IPS-15b (cell line): ENCODE data around the gene TBXAS1.

Experiments
- H3K27me3 ChIP-seq: one replicate; pipeline ENCODE4 v1.6.1; 2013; ENCODE audit warnings: low read length; ENCODE audit not compliant: control insufficient read depth, insufficient read depth
- H3K36me3 ChIP-seq: one replicate; pipeline ENCODE4 v1.6.1; 2013; ENCODE audit warnings: low read length; ENCODE audit not compliant: control insufficient read depth, insufficient read depth
- H3K4me1 ChIP-seq: one replicate; pipeline ENCODE4 v1.6.1; 2013; ENCODE audit warnings: mild to moderate bottlenecking, low read length; ENCODE audit not compliant: control insufficient read depth, insufficient read depth
- H3K4me3 ChIP-seq: one replicate; pipeline ENCODE4 v1.5.1; 2013; ENCODE audit warnings: low read depth, low read length
- H3K9ac ChIP-seq: one replicate; pipeline ENCODE4 v1.6.1; 2013; ENCODE audit warnings: low read depth, mild to moderate bottlenecking, low read length
- H3K9me3 ChIP-seq: one replicate; pipeline ENCODE4 v1.6.1; 2013; ENCODE audit warnings: mild to moderate bottlenecking, low read length; ENCODE audit not compliant: control insufficient read depth, insufficient read depth

Gene TBXAS1

GRCh38 chr7:140019172-140019571 is 190.1 kb downstream of the TBXAS1 start:
- Histone ChIP-seq H3K27me3 (no peaks in the 10 kb centered on the region), H3K9ac (no peak overlapping the region)

GRCh38 chr7:140019606-140020005 is 190.5 kb downstream of the TBXAS1 start:
- no peak overlapping the region for H3K4me3 ChIP-seq

More at GRCh38 chr7:140019172-140019571, 190.1 kb downstream of the TBXAS1 start:
- no peaks in the 10 kb centered on the region for H3K4me1 ChIP-seq
- H3K36me3 ChIP-seq, result no peaks in the 10 kb centered on the region
- no peaks in the 10 kb centered on the region for H3K9me3 ChIP-seq
- no peak overlapping the region for H3K4me3 ChIP-seq

GRCh38 chr7:140021603-140022002 is 192.5 kb downstream of the TBXAS1 start:
- H3K9ac ChIP-seq, result no peak overlapping the region
- H3K9me3 ChIP-seq, result no peaks in the 10 kb centered on the region
- H3K4me3 ChIP-seq, result no peak overlapping the region
- H3K4me1 ChIP-seq, result no peaks in the 10 kb centered on the region
- H3K36me3 ChIP-seq, result no peaks in the 10 kb centered on the region
- no peaks in the 10 kb centered on the region for H3K27me3 ChIP-seq

More at GRCh38 chr7:140019606-140020005, 190.5 kb downstream of the TBXAS1 start:
- Histone ChIP-seq H3K27me3 (no peaks in the 10 kb centered on the region), H3K9ac (no peak overlapping the region), H3K4me1 (no peaks in the 10 kb centered on the region), H3K36me3 (no peaks in the 10 kb centered on the region), H3K9me3 (no peaks in the 10 kb centered on the region)

- Histone ChIP-seq H3K36me3 (peaks cover 5% of the 10 kb centered on the region), H3K9me3 (no peaks in the 10 kb centered on the region), H3K27me3 (no peaks in the 10 kb centered on the region), H3K4me1 (no peaks in the 10 kb centered on the region), H3K4me3 (no peak overlapping the region), H3K9ac (no peak overlapping the region)
Measured at GRCh38 chr7:140022582-140023211, 193.6 kb downstream of the TBXAS1 start.

GRCh38 chr7:140023728-140024127 is 194.7 kb downstream of the TBXAS1 start:
- no peak overlapping the region for H3K4me3 ChIP-seq
- H3K4me1 ChIP-seq, result no peaks in the 10 kb centered on the region
- peaks cover 5% of the 10 kb centered on the region for H3K36me3 ChIP-seq
- no peaks in the 10 kb centered on the region for H3K27me3 ChIP-seq
- H3K9ac ChIP-seq, result no peak overlapping the region
- H3K9me3 ChIP-seq, result no peaks in the 10 kb centered on the region

- no peak overlapping the region for H3K4me3 ChIP-seq
- H3K4me1 ChIP-seq, result no peaks in the 10 kb centered on the region
- H3K36me3 ChIP-seq, result peaks cover 5% of the 10 kb centered on the region
- H3K27me3 ChIP-seq, result no peaks in the 10 kb centered on the region
- no peak overlapping the region for H3K9ac ChIP-seq
- no peaks in the 10 kb centered on the region for H3K9me3 ChIP-seq
Measured at GRCh38 chr7:140024585-140024984, 195.5 kb downstream of the TBXAS1 start.

- Histone ChIP-seq H3K4me3 (no peak overlapping the region), H3K4me1 (no peaks in the 10 kb centered on the region), H3K9ac (no peak overlapping the region), H3K9me3 (no peaks in the 10 kb centered on the region), H3K27me3 (no peaks in the 10 kb centered on the region), H3K36me3 (peaks cover 5% of the 10 kb centered on the region)
Measured at GRCh38 chr7:140025241-140025640, 196.2 kb downstream of the TBXAS1 start.

- Histone ChIP-seq H3K9ac (no peak overlapping the region), H3K36me3 (peaks cover 5% of the 10 kb centered on the region), H3K4me3 (no peak overlapping the region), H3K9me3 (no peaks in the 10 kb centered on the region), H3K4me1 (no peaks in the 10 kb centered on the region), H3K27me3 (no peaks in the 10 kb centered on the region)
Measured at GRCh38 chr7:140025814-140026433, 196.9 kb downstream of the TBXAS1 start.

- H3K27me3 ChIP-seq, result no peaks in the 10 kb centered on the region
- H3K9me3 ChIP-seq, result no peaks in the 10 kb centered on the region
- H3K36me3 ChIP-seq, result peaks cover 5% of the 10 kb centered on the region
- H3K4me1 ChIP-seq, result no peaks in the 10 kb centered on the region
- no peak overlapping the region for H3K9ac ChIP-seq
- H3K4me3 ChIP-seq, result no peak overlapping the region
Measured at GRCh38 chr7:140026935-140027334, 197.9 kb downstream of the TBXAS1 start.

GRCh38 chr7:140027858-140028257 is 198.8 kb downstream of the TBXAS1 start:
- no peaks in the 10 kb centered on the region for H3K9me3 ChIP-seq
- peaks cover 5% of the 10 kb centered on the region for H3K36me3 ChIP-seq
- no peaks in the 10 kb centered on the region for H3K4me1 ChIP-seq
- no peak overlapping the region for H3K4me3 ChIP-seq
- H3K9ac ChIP-seq, result no peak overlapping the region
- H3K27me3 ChIP-seq, result no peaks in the 10 kb centered on the region

- Histone ChIP-seq H3K9ac (no peak overlapping the region), H3K4me3 (no peak overlapping the region), H3K4me1 (no peaks in the 10 kb centered on the region), H3K36me3 (peaks cover 5% of the 10 kb centered on the region), H3K27me3 (no peaks in the 10 kb centered on the region), H3K9me3 (no peaks in the 10 kb centered on the region)
Measured at GRCh38 chr7:140028311-140028710, 199.2 kb downstream of the TBXAS1 start.

GRCh38 chr7:140029072-140029471 is 200.0 kb downstream of the TBXAS1 start:
- H3K9me3 ChIP-seq, result no peaks in the 10 kb centered on the region
- H3K9ac ChIP-seq, result no peak overlapping the region
- peaks cover 5% of the 10 kb centered on the region for H3K36me3 ChIP-seq
- H3K4me1 ChIP-seq, result no peaks in the 10 kb centered on the region
- H3K4me3 ChIP-seq, result no peak overlapping the region
- no peaks in the 10 kb centered on the region for H3K27me3 ChIP-seq
